Neutrophil (primary cell): ENCODE data around the gene UXT.
A peak's percentile ranks its signal among the peaks of the same experiment; 100 is the strongest.

ENCODE experiments used
- H3K27ac ChIP-seq: fragments of 200-600 bp; sonication (generic); 2 replicates; pipeline ENCODE4 v1.5.1; 2016; ENCODE audit warnings: mild to moderate bottlenecking, moderate library complexity
- H3K27me3 ChIP-seq: fragments of 200-600 bp; sonication (generic); 2 replicates; pipeline ENCODE4 v1.6.0; 2016; ENCODE audit warnings: mild to moderate bottlenecking
- H3K36me3 ChIP-seq: fragments of 200-600 bp; sonication (generic); 2 replicates; pipeline ENCODE4 v1.5.1; 2017
- H3K4me1 ChIP-seq, 2 experiments: fragments of 200-600 bp in 1 of 2; sonication (generic) in 1 of 2; 1 replicate in 1 of 2; 2 replicates in 1 of 2; pipeline versions ENCODE4 v1.5.1 to v1.6.1; 2013 to 2016; ENCODE audit warnings: low read depth in 1 of 2, low read length in 1 of 2, mild to moderate bottlenecking in 1 of 2, moderate library complexity in 1 of 2; ENCODE audit not compliant: control insufficient read depth in 1 of 2, insufficient read depth in 1 of 2
- H3K4me3 ChIP-seq, 2 experiments: fragments of 200-600 bp in 1 of 2; sonication (generic) in 1 of 2; 1 replicate in 1 of 2; 2 replicates in 1 of 2; pipeline ENCODE4 v1.5.1; 2013 to 2016; ENCODE audit warnings: low read depth in 1 of 2, low read length in 1 of 2, mild to moderate bottlenecking in 1 of 2, moderate library complexity in 1 of 2
- H3K9me3 ChIP-seq: fragments of 200-600 bp; sonication (generic); 2 replicates; pipeline ENCODE4 v1.5.1; 2016
- CTCF ChIP-seq: fragments of 200-600 bp; sonication (generic); IDR thresholded peaks from 2 replicates; pipeline ENCODE4 v1.5.1; 2016; ENCODE audit warnings: antibody characterized with exemption

Gene UXT

DNA sequence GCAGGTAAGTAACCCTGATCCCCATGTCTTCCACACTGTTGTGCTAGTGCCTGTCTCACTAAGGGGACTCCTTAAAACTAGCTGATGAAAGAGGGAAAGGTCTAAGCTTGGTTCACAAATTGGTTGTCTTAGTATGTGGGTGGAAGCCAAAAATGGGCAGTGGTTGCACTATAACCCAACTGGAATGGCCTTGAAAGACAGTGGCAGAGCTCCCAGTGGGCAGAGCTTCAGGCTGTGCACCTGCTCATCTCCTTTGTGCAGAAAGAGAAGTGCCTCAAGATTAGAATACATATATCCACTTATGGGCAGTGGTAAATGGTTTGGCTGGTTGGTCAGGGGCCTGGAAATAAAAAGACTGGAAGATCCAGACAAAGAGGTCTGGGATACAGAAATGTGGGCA is 46.6 kb downstream of the UXT start:
- TF ChIP-seq CTCF: no peak
- H3K36me3 ChIP-seq: no peaks in the 10 kb centered on the region
- H3K9me3 ChIP-seq: no peaks in the 10 kb centered on the region
- peaks cover 19 to 31% of the 10 kb centered on the region in 2 experiments for H3K4me1 ChIP-seq
- H3K27ac ChIP-seq: no peak overlapping the region
- peaks cover 2% of the 10 kb centered on the region for H3K27me3 ChIP-seq
- H3K4me3 ChIP-seq: no peak overlapping the region

DNA sequence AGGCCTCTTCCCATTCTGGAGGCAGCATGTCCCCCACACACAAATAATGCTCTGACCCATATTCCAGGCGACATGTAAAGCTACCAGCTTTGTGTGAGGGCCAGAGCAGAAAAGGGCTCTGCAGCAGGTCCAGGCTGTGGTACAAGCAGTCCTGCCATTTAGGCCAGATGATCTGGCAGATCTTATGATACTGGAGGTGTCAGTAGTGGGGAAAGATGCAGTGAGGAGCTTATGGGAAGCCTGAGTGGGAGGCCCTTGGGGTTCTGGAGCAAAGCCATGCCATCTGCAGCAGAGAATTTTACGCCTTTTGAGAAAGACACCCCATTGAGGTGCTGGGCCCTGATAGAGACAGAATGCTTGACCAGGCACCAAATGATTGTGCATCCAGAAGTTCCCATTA is 47.1 kb downstream of the UXT start:
- Histone ChIP-seq H3K27ac (no peak overlapping the region), H3K9me3 (no peaks in the 10 kb centered on the region), H3K36me3 (no peaks in the 10 kb centered on the region), H3K4me1 (peaks cover 19 to 31% of the 10 kb centered on the region in 2 experiments), H3K27me3 (no peaks in the 10 kb centered on the region), H3K4me3 (no peak overlapping the region)
- no peak for TF ChIP-seq CTCF

- Histone ChIP-seq H3K9me3 (no peaks in the 10 kb centered on the region), H3K4me3 (no peak overlapping the region), H3K36me3 (no peaks in the 10 kb centered on the region), H3K4me1 (peaks cover 19 to 31% of the 10 kb centered on the region in 2 experiments), H3K27ac (no peak overlapping the region), H3K27me3 (no peaks in the 10 kb centered on the region)
- TF ChIP-seq CTCF: no peak
Measured at GRCh38 chrX:47611489-47611888, 47.5 kb downstream of the UXT start.

- no peak for TF ChIP-seq CTCF
- Histone ChIP-seq H3K36me3 (no peaks in the 10 kb centered on the region), H3K27ac (no peak overlapping the region)
Measured at GRCh38 chrX:47610511-47610910, 48.5 kb downstream of the UXT start.

DNA sequence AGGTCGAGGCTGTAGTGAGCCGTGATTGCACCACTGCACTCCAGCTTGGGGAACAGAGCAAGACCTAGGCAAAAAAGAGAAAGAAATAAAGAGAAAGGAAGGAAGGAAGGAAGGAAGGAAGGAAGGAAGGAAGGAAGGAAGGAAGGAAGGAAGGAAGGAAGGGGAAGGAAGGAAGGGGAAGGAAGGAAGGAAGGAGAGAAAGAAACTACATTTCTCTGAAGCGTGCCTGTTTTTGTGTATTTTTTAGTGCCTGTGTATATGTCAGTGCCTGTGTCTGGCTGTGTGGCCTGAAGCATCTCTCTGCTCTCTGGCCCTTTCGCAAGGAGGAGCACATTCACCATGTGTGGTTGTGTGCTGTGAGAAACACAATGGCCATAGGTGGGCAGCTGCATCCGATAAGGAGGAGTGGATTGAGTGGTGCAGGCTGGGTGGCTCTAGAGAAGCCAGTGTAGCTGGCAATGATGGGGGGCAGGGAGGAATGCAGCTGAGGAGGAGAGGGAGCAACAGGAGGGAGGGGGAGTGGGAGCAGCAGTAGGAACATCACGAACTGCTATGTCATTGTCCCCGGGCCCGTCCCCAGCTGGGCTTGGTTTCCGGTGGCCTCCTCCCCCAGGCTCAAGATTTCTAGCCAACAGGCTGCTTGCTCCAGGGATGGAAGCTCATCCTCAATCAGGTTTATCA is 50.7 kb downstream of the UXT start:
- H3K27me3 ChIP-seq: no peaks in the 10 kb centered on the region
- peak overlapping the region; percentile 38 for H3K27ac ChIP-seq
- no peaks in the 10 kb centered on the region for H3K36me3 ChIP-seq
- H3K9me3 ChIP-seq: no peaks in the 10 kb centered on the region
- H3K4me3 ChIP-seq: no peak overlapping the region
- peaks cover 19 to 31% of the 10 kb centered on the region in 2 experiments for H3K4me1 ChIP-seq
- no peak for TF ChIP-seq CTCF

More at GRCh38 chrX:47610511-47610910, 48.5 kb downstream of the UXT start:
- Histone ChIP-seq H3K4me3 (no peak overlapping the region), H3K27me3 (no peaks in the 10 kb centered on the region), H3K4me1 (peaks cover 19 to 31% of the 10 kb centered on the region in 2 experiments), H3K9me3 (no peaks in the 10 kb centered on the region)
